ENCODE data around the gene STRA8. TPM values are rescaled to one million over a fixed set of nuclear protein-coding genes. Genes with fewer than 3 reads are reported as not detected.

The STRA8 gene
- total RNA-seq, 1 donor from 2014 or later = not detected

DNA sequence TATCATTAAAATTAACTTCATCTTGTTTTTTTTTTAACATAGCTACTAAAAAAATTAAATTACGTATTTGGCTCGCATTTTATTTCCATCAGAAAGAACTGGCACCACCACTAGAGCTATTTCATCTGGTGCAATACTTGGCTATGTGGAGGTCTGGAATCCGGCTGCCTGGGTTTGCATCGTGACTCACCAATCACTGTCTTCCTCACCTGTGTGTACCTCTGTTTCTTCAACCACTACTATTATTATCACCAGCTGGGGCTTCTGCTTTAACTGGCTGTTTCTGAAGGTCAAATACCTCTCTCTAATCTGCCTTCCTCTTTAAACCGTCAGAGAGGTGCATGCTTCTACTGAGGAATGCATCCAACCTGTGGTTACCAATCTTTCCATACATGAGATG is 28.8 kb upstream of the STRA8 start:
- Mint-ChIP-seq H3K9me3 (no peaks in the 10 kb centered on the region), H3K36me3 (peaks cover 16% of the 10 kb centered on the region), H3K4me1 (ENCODE audit: unreplicated experiment) (peaks cover 36% of the 10 kb centered on the region), H3K4me3 (no peak overlapping the region), H3K27ac (no peak overlapping the region), H3K27me3 (no peaks in the 10 kb centered on the region)
- DNase-seq (ENCODE audit: extremely low spot score, unreplicated experiment) = no peak
- TF ChIP-seq, protein P1, sequence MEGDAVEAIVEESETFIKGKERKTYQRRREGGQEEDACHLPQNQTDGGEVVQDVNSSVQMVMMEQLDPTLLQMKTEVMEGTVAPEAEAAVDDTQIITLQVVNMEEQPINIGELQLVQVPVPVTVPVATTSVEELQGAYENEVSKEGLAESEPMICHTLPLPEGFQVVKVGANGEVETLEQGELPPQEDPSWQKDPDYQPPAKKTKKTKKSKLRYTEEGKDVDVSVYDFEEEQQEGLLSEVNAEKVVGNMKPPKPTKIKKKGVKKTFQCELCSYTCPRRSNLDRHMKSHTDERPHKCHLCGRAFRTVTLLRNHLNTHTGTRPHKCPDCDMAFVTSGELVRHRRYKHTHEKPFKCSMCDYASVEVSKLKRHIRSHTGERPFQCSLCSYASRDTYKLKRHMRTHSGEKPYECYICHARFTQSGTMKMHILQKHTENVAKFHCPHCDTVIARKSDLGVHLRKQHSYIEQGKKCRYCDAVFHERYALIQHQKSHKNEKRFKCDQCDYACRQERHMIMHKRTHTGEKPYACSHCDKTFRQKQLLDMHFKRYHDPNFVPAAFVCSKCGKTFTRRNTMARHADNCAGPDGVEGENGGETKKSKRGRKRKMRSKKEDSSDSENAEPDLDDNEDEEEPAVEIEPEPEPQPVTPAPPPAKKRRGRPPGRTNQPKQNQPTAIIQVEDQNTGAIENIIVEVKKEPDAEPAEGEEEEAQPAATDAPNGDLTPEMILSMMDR (conservative IDR thresholded peaks at IDR 0.05) = no peak

DNA sequence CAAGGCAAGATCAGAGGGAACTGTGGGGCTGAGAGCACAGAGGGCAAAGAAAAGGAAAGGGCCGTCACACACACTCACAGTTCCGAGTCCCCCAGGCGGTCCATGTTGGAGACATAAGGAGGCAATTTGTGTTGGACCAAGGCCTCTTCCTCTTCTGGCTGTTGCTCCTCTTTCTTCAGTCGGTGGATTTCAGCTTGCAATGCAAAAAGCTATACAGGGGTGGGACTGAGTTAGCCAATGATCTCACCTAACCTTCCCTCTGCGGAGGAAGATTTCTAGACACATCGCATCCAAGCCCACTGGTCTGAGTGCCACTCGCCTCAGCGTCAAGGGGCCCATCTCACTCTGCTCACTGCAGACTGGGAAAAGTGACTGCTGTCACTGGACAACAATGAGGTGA is 27.8 kb upstream of the STRA8 start:
- Mint-ChIP-seq H3K9me3 (no peaks in the 10 kb centered on the region), H3K4me3 (no peak overlapping the region), H3K36me3 (peaks cover 14% of the 10 kb centered on the region), H3K27me3 (no peaks in the 10 kb centered on the region), H3K4me1 (ENCODE audit: unreplicated experiment) (peaks cover 29% of the 10 kb centered on the region), H3K27ac (no peak overlapping the region)
- TF ChIP-seq, protein P1 (conservative IDR thresholded peaks at IDR 0.05) = no peak
- DNase-seq (ENCODE audit: extremely low spot score, unreplicated experiment) = no peak

DNA sequence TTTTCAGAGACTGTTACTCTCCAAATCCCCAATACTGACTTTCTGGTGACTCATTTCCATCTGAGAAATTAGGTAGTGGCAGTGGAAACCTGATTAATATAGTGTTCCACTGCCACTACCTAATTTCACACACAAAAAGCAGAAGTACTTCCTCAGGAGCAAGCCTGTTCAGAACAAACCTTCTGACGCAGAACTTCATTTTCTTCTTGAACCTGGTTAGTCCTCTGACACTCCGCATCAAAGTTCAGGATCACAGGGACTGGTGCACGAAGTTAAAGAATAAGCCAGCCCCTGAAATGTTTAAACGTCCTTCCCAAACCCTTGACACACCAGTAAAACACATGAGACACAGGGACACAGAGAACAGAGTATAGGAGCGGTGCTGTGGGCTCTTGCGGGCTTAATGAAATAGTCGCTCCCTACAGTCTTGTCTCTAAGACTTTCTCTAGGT is 26.7 kb upstream of the STRA8 start:
- H3K36me3 Mint-ChIP-seq = peaks cover 7% of the 10 kb centered on the region
- H3K27me3 Mint-ChIP-seq = no peaks in the 10 kb centered on the region
- peaks cover 24% of the 10 kb centered on the region for H3K4me1 Mint-ChIP-seq (ENCODE audit: unreplicated experiment)
- peak overlapping the region; percentile 37 for H3K4me3 Mint-ChIP-seq
- TF ChIP-seq, protein P1 (conservative IDR thresholded peaks at IDR 0.05) = no peak
- H3K27ac Mint-ChIP-seq = peak overlapping the region; percentile 54
- no peak for DNase-seq (ENCODE audit: extremely low spot score, unreplicated experiment)
- H3K9me3 Mint-ChIP-seq = no peaks in the 10 kb centered on the region

DNA sequence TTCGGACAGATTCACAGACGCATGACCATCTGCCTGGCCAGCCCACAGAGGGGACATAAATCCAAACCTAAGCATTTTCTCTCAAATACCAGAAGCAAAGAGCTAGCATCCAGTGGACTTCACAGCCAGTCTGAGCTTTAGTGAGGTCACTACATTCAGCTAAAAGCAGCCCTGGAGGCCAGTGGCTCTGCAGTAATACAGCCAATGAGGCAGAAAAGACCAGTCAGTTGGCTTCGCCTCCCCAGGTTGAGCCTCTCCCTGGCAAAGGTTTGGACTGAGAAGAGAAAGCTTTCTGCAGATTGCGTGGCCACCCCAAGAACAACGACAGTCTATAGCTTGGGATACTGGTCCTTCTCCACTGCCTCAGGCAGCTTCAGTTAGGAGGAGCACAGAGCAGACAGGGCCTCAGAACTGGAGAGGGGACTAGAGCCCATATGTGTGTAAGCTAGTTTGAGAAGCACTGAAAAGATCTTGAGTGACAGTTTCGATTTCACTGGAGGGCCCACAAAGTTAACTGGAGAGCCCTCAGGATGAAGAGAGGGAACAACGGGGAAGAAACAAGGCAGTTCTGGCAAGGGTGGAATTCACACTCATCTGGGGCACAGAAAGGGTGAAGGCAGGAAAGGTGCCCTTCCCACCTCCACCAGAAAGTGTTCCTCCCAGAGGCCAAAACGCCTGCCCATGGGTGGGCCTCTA is 26.1 kb upstream of the STRA8 start:
- H3K9me3 Mint-ChIP-seq = no peaks in the 10 kb centered on the region
- peak overlapping the region; percentile 37 for H3K4me3 Mint-ChIP-seq

DNA sequence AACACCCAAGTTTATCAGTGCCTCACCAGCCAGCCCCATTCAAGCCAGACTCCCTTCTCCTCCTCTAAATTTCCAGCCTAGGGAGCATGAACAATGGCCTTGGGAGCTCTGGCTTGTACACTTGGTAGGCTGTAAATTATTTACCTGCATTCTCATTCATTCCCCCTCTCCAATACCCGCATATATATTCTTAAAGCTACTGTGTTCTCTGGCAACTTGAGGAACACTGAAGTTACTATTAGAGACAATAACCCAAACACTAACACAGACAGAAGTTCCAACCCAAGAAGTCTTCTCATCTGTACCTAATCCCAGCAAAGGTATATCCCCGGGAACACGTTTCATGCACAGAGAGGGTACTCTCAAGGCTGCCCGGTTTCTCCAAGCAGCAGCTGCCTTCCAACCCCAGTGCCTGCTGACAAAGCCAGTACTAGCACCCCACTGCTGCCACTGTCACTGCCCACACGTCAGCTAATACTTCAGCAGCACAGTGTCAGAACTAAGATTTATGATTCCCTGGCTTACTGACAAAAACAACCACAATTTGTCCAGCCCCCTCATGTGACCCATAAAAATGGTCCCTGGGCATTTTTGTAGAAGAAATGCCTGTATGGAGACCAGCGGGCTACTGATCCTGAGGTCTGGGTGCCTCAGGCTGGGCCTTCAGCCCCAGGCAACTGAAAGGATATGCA is 25.4 kb upstream of the STRA8 start:
- TF ChIP-seq, protein P1 (conservative IDR thresholded peaks at IDR 0.05) = no peak
- H3K27ac Mint-ChIP-seq = peak overlapping the region; percentile 54
- peak overlapping the region; percentile 65 for H3K4me3 Mint-ChIP-seq
- no peak for DNase-seq (ENCODE audit: extremely low spot score, unreplicated experiment)
- H3K4me1 Mint-ChIP-seq (ENCODE audit: unreplicated experiment) = peaks cover 22% of the 10 kb centered on the region
- no peaks in the 10 kb centered on the region for H3K9me3 Mint-ChIP-seq
- H3K36me3 Mint-ChIP-seq = peaks cover 7% of the 10 kb centered on the region
- no peaks in the 10 kb centered on the region for H3K27me3 Mint-ChIP-seq

More for the DNA sequence above, 26.1 kb upstream of the STRA8 start:
- Mint-ChIP-seq H3K36me3 (peaks cover 7% of the 10 kb centered on the region), H3K27me3 (no peaks in the 10 kb centered on the region), H3K27ac (peak overlapping the region; percentile 54), H3K4me1 (ENCODE audit: unreplicated experiment) (peaks cover 25% of the 10 kb centered on the region)
- TF ChIP-seq, protein P1 (conservative IDR thresholded peaks at IDR 0.05) = no peak
- DNase-seq (ENCODE audit: extremely low spot score, unreplicated experiment) = no peak
